CD14-positive monocyte (primary cell): Measurements from ENCODE around the gene SENP2. TPM values are rescaled to one million over a fixed set of nuclear protein-coding genes. Genes with fewer than 3 reads are reported as not detected.

Experiments used
- DNase-seq, 3 donors: peaks; one replicate each; pipeline ENCODE4 v3.0.0-alpha.2; 2011 to 2022
- H2AFZ ChIP-seq: 2 replicates; pipeline ENCODE4 v1.6.0; 2012; ENCODE audit warnings: mild to moderate bottlenecking, low read depth, low read length, inconsistent platforms; ENCODE audit not compliant: insufficient read depth, poor library complexity, severe bottlenecking
- H3K27ac ChIP-seq, 2 donors: 1 replicate in 1 of 2; 2 replicates in 1 of 2; pipeline ENCODE4 v1.5.1; 2012 to 2013; ENCODE audit warnings: low read length in 2 of 2, control low read depth in 1 of 2, inconsistent platforms in 1 of 2, low read depth in 1 of 2, mild to moderate bottlenecking in 1 of 2
- H3K27me3 ChIP-seq, 2 donors: one replicate each; pipeline versions ENCODE4 v1.6.0 to v1.6.1; 2011 to 2013; ENCODE audit warnings: low read length in 2 of 2; ENCODE audit not compliant: control insufficient read depth in 2 of 2, insufficient read depth in 2 of 2
- H3K36me3 ChIP-seq, 2 donors: replicated peaks in 1 of 2; 1 replicate in 1 of 2; 2 replicates in 1 of 2; pipeline versions ENCODE4 v1.5.1 to v1.6.1; 2012 to 2013; ENCODE audit warnings: low read length in 2 of 2, control low read depth in 1 of 2, inconsistent platforms in 1 of 2, mild to moderate bottlenecking in 1 of 2; ENCODE audit not compliant: insufficient read depth in 2 of 2, control insufficient read depth in 1 of 2
- H3K4me1 ChIP-seq, 2 donors: 1 replicate in 1 of 2; 2 replicates in 1 of 2; pipeline versions ENCODE4 v1.5.1 to v1.6.1; 2012 to 2013; ENCODE audit warnings: low read length in 2 of 2, control low read depth in 1 of 2, inconsistent platforms in 1 of 2, mild to moderate bottlenecking in 1 of 2, moderate library complexity in 1 of 2; ENCODE audit not compliant: insufficient read depth in 2 of 2, control insufficient read depth in 1 of 2
- H3K4me2 ChIP-seq: replicated peaks from 2 replicates; pipeline ENCODE3; 2012; ENCODE audit warnings: low read length, moderate library complexity, mild to moderate bottlenecking; ENCODE audit not compliant: poor library complexity, severe bottlenecking; ENCODE audit errors: extremely low read depth
- H3K4me3 ChIP-seq, 3 experiments: fragments of 200-600 bp in 1 of 3; sonication (generic) in 1 of 3; replicated peaks in 1 of 3; 1 replicate in 2 of 3; 2 replicates in 1 of 3; pipeline ENCODE4 v1.5.1; 2011 to 2013; ENCODE audit warnings: low read length in 3 of 3, mild to moderate bottlenecking in 3 of 3, control low read depth in 2 of 3, low read depth in 2 of 3, inconsistent platforms in 1 of 3, moderate library complexity in 1 of 3
- H3K79me2 ChIP-seq: 2 replicates; pipeline ENCODE4 v1.6.0; 2012; ENCODE audit warnings: mild to moderate bottlenecking, control low read depth, inconsistent platforms, low read length, moderate library complexity; ENCODE audit not compliant: insufficient read depth
- H3K9ac ChIP-seq: 2 replicates; pipeline ENCODE4 v1.6.0; 2017; ENCODE audit warnings: low read length, mild to moderate bottlenecking; ENCODE audit not compliant: insufficient read depth, poor library complexity, severe bottlenecking
- H3K9me3 ChIP-seq, 2 donors: replicated peaks in 1 of 2; 1 replicate in 1 of 2; 2 replicates in 1 of 2; pipeline versions ENCODE4 v1.5.1 to v1.6.1; 2012 to 2013; ENCODE audit warnings: low read length in 2 of 2, control low read depth in 1 of 2; ENCODE audit not compliant: control insufficient read depth in 1 of 2, insufficient read depth in 1 of 2
- H4K20me1 ChIP-seq: 2 replicates; pipeline ENCODE4 v1.6.0; 2012; ENCODE audit warnings: mild to moderate bottlenecking, low read length, control low read depth, moderate library complexity; ENCODE audit not compliant: insufficient read depth
- H3K27ac Mint-ChIP-seq, 7 donors: one replicate each; pipeline ENCODE4 v1.8.0; 2020; ENCODE audit warnings: mild to moderate bottlenecking in 7 of 7, mixed read lengths in 7 of 7, moderate library complexity in 6 of 7, inconsistent platforms in 2 of 7
- H3K27me3 Mint-ChIP-seq, 3 donors: one replicate each; pipeline ENCODE4 v1.8.0; 2021 to 2022; ENCODE audit warnings: low read depth in 3 of 3, mild to moderate bottlenecking in 3 of 3, mixed read lengths in 3 of 3, moderate library complexity in 3 of 3, inconsistent platforms in 1 of 3
- H3K36me3 Mint-ChIP-seq, 2 donors: one replicate each; pipeline ENCODE4 v1.8.0; 2020; ENCODE audit warnings: mixed read lengths in 2 of 2, inconsistent platforms in 1 of 2, mild to moderate bottlenecking in 1 of 2
- H3K4me1 Mint-ChIP-seq: one replicate; pipeline ENCODE4 v1.8.0; 2020; ENCODE audit warnings: mild to moderate bottlenecking, mixed read lengths
- H3K4me3 Mint-ChIP-seq, 2 donors: one replicate each; pipeline ENCODE4 v1.8.0; 2020; ENCODE audit warnings: mild to moderate bottlenecking in 2 of 2, mixed read lengths in 2 of 2, moderate library complexity in 1 of 2
- H3K9me3 Mint-ChIP-seq, 7 donors: one replicate each; pipeline ENCODE4 v1.8.0; 2020 to 2022; ENCODE audit warnings: mixed read lengths in 7 of 7, mild to moderate bottlenecking in 6 of 7, moderate library complexity in 6 of 7, inconsistent platforms in 2 of 7
- CTCF ChIP-seq: fragments of 200-600 bp; IDR thresholded peaks from one replicate; pipeline ENCODE4 v1.8.0; 2022; ENCODE audit warnings: antibody characterized with exemption, mild to moderate bottlenecking
- WGBS: methylation state at CpG from one replicate; pipeline ENCODE4 v1.1.5; 2013; ENCODE audit warnings: missing lambda C conversion rate; ENCODE audit not compliant: insufficient coverage; 5-methylcytosine and 5-hydroxymethylcytosine counted together
- intact Hi-C, 2 donors: fragments of 100-400 bp; cut with micrococcal nuclease; formaldehyde crosslinking; loops; one replicate each; pipeline versions ENCODE4 v1.15.0 to v1.15.1; 2023
- polyA plus RNA-seq, 3 donors: library from polyadenylated mRNA; depleted of rRNA in 1 of 3; unstranded in 2 of 3; stranded (reverse) in 1 of 3; fragments of 300-500 nt in 2 of 3; fragments of >200 nt in 1 of 3; fragmentation: Illumina TruSeq in 2 of 3; gene quantifications; 1 replicate in 2 of 3; 2 replicates in 1 of 3; pipeline ENCODE4 v1.2.3, GENCODE V29; 2012 to 2021

SENP2 gene
- polyA plus RNA-seq, 3 donors, result 7.1 to 21.0 (median 13.4) TPM

- H3K4me3 Mint-ChIP-seq, result no peak overlapping the region
- intact Hi-C loops, result no loop called here
- H3K27ac Mint-ChIP-seq, result peak overlapping the region in 1 of 7 donors; percentile 62
- H4K20me1 ChIP-seq, result no peaks in the 10 kb centered on the region
- H3K9me3 Mint-ChIP-seq, result no peaks in the 10 kb centered on the region
- H3K4me1 ChIP-seq, result peaks cover 7 to 9% of the 10 kb centered on the region in 2 donors
- H3K9me3 ChIP-seq, result no peaks in the 10 kb centered on the region
- no peak overlapping the region for H3K9ac ChIP-seq
- peaks cover 47 to 61% of the 10 kb centered on the region in 2 donors for H3K36me3 Mint-ChIP-seq
- no peak for DNase-seq
- H2AFZ ChIP-seq, result no peak overlapping the region
- no peaks in the 10 kb centered on the region for H3K27me3 ChIP-seq
- H3K27ac ChIP-seq, result peak overlapping the region in 1 of 2 donors; percentile 22
- WGBS, result no CpG with 5 or more reads among the region's 4 CpGs
- peaks cover 0 to 2% (median 0%) of the 10 kb centered on the region in 3 donors for H3K27me3 Mint-ChIP-seq
- H3K79me2 ChIP-seq, result no peaks in the 10 kb centered on the region
- TF ChIP-seq CTCF, result no peak
- H3K36me3 ChIP-seq, result peaks cover 37 to 57% of the 10 kb centered on the region in 2 donors
- no peak overlapping the region for H3K4me2 ChIP-seq
- no peak overlapping the region for H3K4me3 ChIP-seq
- H3K4me1 Mint-ChIP-seq, result peaks cover 20% of the 10 kb centered on the region
Measured at GRCh38 chr3:185629554-185630181, 43.6 kb downstream of the SENP2 start.

GRCh38 chr3:185630182-185630622 lies 44.1 kb downstream of the SENP2 start:
- H3K27ac Mint-ChIP-seq, result peak overlapping the region in 4 of 7 donors; percentile 6 to 43 (median 26)
- Histone ChIP-seq H3K4me2 (no peak overlapping the region), H3K9me3 (no peaks in the 10 kb centered on the region), H3K9ac (no peak overlapping the region), H3K27ac (peak overlapping the region in 1 of 2 donors; percentile 22), H3K4me1 (peaks cover 7 to 9% of the 10 kb centered on the region in 2 donors), H3K27me3 (no peaks in the 10 kb centered on the region), H4K20me1 (no peaks in the 10 kb centered on the region), H3K79me2 (no peaks in the 10 kb centered on the region), H3K36me3 (peaks cover 34 to 52% of the 10 kb centered on the region in 2 donors), H2AFZ (no peak overlapping the region), H3K4me3 (no peak overlapping the region)
- no peaks in the 10 kb centered on the region for H3K9me3 Mint-ChIP-seq
- no peak for TF ChIP-seq CTCF
- peaks cover 0 to 2% (median 0%) of the 10 kb centered on the region in 3 donors for H3K27me3 Mint-ChIP-seq
- WGBS, result 37% methylated on average over 3 of the region's 6 CpGs
- H3K36me3 Mint-ChIP-seq, result peaks cover 43 to 55% of the 10 kb centered on the region in 2 donors
- no peak for DNase-seq
- H3K4me3 Mint-ChIP-seq, result no peak overlapping the region
- peaks cover 20% of the 10 kb centered on the region for H3K4me1 Mint-ChIP-seq
- intact Hi-C loops, result no loop called here
